OCI-LY3 (cell line): ENCODE results near the gene SLC25A23.

Experiments used
- EZH2phosphoT487 ChIP-seq: fragments of 200-600 bp; shearing (Covaris generic); IDR thresholded peaks from 2 replicates; pipeline ENCODE4 v1.6.1; 2018; ENCODE audit warnings: antibody characterized with exemption, mixed run types, low read depth
- TF ChIP-seq, protein P1 (sequence below): fragments of 200-600, 300-600 bp; sonication (generic); IDR thresholded peaks from 2 replicates; pipeline ENCODE4 v1.5.1; 2014; ENCODE audit warnings: antibody characterized with exemption, low read length, low read depth

DNA sequence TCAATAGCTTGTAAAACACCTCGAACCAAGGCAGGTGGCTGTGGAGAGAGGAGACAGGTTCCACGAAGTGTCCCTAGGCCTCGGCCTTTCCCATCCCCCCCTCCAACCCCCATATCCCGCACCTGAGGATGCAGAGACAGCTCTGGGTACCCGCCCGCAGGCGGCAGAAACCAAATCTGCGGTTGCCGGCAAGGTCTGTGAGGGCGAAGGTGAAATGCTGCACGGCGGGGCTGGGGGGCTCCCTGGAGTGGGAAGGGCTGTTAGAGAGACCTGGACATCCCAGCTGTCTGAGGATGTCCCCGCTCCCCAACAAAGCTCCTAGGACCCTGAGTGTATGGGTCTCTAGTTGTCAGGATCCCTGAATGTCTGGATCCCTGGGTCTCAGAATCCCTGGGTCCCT is 19.2 kb upstream of the SLC25A23 start:
- TF ChIP-seq, protein P1, sequence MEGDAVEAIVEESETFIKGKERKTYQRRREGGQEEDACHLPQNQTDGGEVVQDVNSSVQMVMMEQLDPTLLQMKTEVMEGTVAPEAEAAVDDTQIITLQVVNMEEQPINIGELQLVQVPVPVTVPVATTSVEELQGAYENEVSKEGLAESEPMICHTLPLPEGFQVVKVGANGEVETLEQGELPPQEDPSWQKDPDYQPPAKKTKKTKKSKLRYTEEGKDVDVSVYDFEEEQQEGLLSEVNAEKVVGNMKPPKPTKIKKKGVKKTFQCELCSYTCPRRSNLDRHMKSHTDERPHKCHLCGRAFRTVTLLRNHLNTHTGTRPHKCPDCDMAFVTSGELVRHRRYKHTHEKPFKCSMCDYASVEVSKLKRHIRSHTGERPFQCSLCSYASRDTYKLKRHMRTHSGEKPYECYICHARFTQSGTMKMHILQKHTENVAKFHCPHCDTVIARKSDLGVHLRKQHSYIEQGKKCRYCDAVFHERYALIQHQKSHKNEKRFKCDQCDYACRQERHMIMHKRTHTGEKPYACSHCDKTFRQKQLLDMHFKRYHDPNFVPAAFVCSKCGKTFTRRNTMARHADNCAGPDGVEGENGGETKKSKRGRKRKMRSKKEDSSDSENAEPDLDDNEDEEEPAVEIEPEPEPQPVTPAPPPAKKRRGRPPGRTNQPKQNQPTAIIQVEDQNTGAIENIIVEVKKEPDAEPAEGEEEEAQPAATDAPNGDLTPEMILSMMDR, result no peak
- no peak for TF ChIP-seq EZH2phosphoT487
